ENCODE data around the gene FUBP3.

Gene FUBP3

DNA sequence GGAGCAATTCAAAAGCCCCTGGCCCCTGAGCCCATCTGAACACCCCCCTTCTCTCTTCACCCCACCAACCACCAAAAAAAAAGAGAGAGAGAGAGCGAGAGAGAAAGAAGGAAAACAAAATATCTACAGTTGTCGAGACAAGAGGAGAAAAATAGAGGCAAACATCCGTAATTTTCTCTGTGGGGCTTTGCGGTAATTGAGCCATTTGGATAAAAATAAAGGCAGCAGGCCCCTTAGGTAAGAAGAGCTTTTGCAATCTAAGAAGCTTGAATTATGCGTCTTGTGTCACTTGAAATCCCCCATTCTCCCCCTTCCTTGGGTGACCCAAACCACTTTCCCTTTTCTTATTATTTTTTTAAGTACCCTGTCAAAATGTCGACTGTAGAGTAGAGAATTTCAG, 35.5 kb upstream of the FUBP3 start:
- H3K9ac ChIP-seq (ENCODE audit: low read length) = no peak overlapping the region
- no peak overlapping the region for H2AFZ ChIP-seq (ENCODE audit: low read depth, low read length, severe bottlenecking)
- no peak overlapping the region for H3K27ac ChIP-seq (ENCODE audit: low read depth, low read length)
- no peaks in the 10 kb centered on the region for H4K20me1 ChIP-seq (ENCODE audit: low read depth, low read length)
- no peaks in the 10 kb centered on the region for H3K9me3 ChIP-seq (ENCODE audit: insufficient read depth, low read length)
- no peaks in the 10 kb centered on the region for H3K79me2 ChIP-seq (ENCODE audit: insufficient read depth, low read length)
- no peak overlapping the region for H3K4me2 ChIP-seq (ENCODE audit: low read depth, low read length, poor library complexity, severe bottlenecking)
- H3F3A ChIP-seq (ENCODE audit: insufficient read depth) = no peaks in the 10 kb centered on the region
- no peak overlapping the region for H3K4me3 ChIP-seq (ENCODE audit: insufficient read depth, low read length, poor library complexity, severe bottlenecking)
- no peaks in the 10 kb centered on the region for H3K9me2 ChIP-seq (replicated peaks; ENCODE audit: insufficient read depth, low read length)
- no peaks in the 10 kb centered on the region for H3K36me3 ChIP-seq (ENCODE audit: low read length)
- H3K27me3 ChIP-seq (ENCODE audit: low read length) = no peaks in the 10 kb centered on the region
- TF ChIP-seq, protein P1, sequence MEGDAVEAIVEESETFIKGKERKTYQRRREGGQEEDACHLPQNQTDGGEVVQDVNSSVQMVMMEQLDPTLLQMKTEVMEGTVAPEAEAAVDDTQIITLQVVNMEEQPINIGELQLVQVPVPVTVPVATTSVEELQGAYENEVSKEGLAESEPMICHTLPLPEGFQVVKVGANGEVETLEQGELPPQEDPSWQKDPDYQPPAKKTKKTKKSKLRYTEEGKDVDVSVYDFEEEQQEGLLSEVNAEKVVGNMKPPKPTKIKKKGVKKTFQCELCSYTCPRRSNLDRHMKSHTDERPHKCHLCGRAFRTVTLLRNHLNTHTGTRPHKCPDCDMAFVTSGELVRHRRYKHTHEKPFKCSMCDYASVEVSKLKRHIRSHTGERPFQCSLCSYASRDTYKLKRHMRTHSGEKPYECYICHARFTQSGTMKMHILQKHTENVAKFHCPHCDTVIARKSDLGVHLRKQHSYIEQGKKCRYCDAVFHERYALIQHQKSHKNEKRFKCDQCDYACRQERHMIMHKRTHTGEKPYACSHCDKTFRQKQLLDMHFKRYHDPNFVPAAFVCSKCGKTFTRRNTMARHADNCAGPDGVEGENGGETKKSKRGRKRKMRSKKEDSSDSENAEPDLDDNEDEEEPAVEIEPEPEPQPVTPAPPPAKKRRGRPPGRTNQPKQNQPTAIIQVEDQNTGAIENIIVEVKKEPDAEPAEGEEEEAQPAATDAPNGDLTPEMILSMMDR (IDR thresholded peaks at IDR 0.05; ENCODE audit: insufficient read depth, low read length, poor library complexity, severe bottlenecking) = no peak
- TF ChIP-seq EZH2phosphoT487 (conservative IDR thresholded peaks at IDR 0.05; ENCODE audit: low read length) = no peak

DNA sequence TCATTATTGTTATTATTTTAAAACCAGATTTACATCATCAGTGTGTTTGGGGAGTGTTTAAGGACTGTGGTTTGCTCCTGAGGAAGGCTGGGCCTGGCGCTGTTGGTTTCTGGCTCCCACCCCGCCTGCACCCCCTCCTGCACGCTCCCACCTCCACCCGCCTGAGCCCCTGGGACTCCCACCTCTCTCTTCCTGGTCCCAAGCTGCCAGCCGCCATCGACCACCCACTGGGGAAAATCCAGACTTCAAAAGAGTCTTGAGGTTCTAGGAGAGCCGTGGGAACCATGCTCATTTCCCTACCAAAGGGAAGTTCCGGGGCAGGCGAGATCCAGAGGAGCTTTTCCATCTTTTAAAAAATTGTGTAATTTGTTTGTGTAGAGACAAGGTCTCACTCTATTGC, 35.0 kb upstream of the FUBP3 start:
- Histone ChIP-seq H4K20me1 (ENCODE audit: low read depth, low read length) (no peaks in the 10 kb centered on the region), H3K36me3 (ENCODE audit: low read length) (no peaks in the 10 kb centered on the region), H3K9me3 (ENCODE audit: insufficient read depth, low read length) (no peaks in the 10 kb centered on the region), H3K27ac (ENCODE audit: low read depth, low read length) (no peak overlapping the region), H3K27me3 (ENCODE audit: low read length) (no peaks in the 10 kb centered on the region), H3K79me2 (ENCODE audit: insufficient read depth, low read length) (no peaks in the 10 kb centered on the region), H3K4me2 (ENCODE audit: low read depth, low read length, poor library complexity, severe bottlenecking) (no peak overlapping the region), H3K4me3 (ENCODE audit: insufficient read depth, low read length, poor library complexity, severe bottlenecking) (no peak overlapping the region), H3F3A (ENCODE audit: insufficient read depth) (no peaks in the 10 kb centered on the region), H3K9ac (ENCODE audit: low read length) (no peak overlapping the region), H2AFZ (ENCODE audit: low read depth, low read length, severe bottlenecking) (no peak overlapping the region), H3K9me2 (replicated peaks; ENCODE audit: insufficient read depth, low read length) (no peaks in the 10 kb centered on the region)
- TF ChIP-seq, protein P1 (IDR thresholded peaks at IDR 0.05; ENCODE audit: insufficient read depth, low read length, poor library complexity, severe bottlenecking) = no peak
- TF ChIP-seq EZH2phosphoT487 (conservative IDR thresholded peaks at IDR 0.05; ENCODE audit: low read length) = no peak

DNA sequence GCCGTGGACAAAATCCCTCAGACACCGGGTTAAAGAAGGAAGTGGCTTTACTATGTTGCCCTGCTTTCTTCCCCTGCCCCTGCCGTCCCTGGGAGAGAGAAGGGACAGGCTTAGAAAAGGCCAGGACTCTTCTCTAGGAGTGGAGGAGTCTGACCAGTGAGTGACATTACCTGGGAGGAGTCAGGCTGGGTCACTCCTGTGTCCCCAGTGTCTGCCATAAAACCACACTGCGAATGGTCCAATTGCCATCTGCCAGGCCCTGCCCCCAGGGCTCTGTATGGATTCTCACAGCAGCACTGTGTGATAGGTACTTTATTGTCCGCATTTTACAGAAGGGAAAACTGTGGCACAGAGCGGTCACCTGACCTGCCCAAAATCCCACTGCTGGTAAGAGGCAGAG, 31.3 kb upstream of the FUBP3 start:
- H3K27ac ChIP-seq (ENCODE audit: low read depth, low read length) = no peak overlapping the region
- H3K9ac ChIP-seq (ENCODE audit: low read length) = no peak overlapping the region
- no peak overlapping the region for H3K4me2 ChIP-seq (ENCODE audit: low read depth, low read length, poor library complexity, severe bottlenecking)
- no peaks in the 10 kb centered on the region for H3F3A ChIP-seq (ENCODE audit: insufficient read depth)
- H3K9me2 ChIP-seq (replicated peaks; ENCODE audit: insufficient read depth, low read length) = no peaks in the 10 kb centered on the region
- no peaks in the 10 kb centered on the region for H3K27me3 ChIP-seq (ENCODE audit: low read length)
- TF ChIP-seq EZH2phosphoT487 (conservative IDR thresholded peaks at IDR 0.05; ENCODE audit: low read length) = no peak
- TF ChIP-seq, protein P1 (IDR thresholded peaks at IDR 0.05; ENCODE audit: insufficient read depth, low read length, poor library complexity, severe bottlenecking) = no peak
- no peaks in the 10 kb centered on the region for H3K9me3 ChIP-seq (ENCODE audit: insufficient read depth, low read length)
- H4K20me1 ChIP-seq (ENCODE audit: low read depth, low read length) = no peaks in the 10 kb centered on the region
- H3K4me3 ChIP-seq (ENCODE audit: insufficient read depth, low read length, poor library complexity, severe bottlenecking) = no peak overlapping the region
- no peaks in the 10 kb centered on the region for H3K79me2 ChIP-seq (ENCODE audit: insufficient read depth, low read length)
- H2AFZ ChIP-seq (ENCODE audit: low read depth, low read length, severe bottlenecking) = no peak overlapping the region
- no peaks in the 10 kb centered on the region for H3K36me3 ChIP-seq (ENCODE audit: low read length)

All from SU-DHL-6 (cell line).